Ovary (tissue), 9 donors: Measurements from ENCODE around the gene MAP2K7. TPM values are rescaled to one million over a fixed set of nuclear protein-coding genes. Genes with fewer than 3 reads are reported as not detected.
A peak's percentile ranks its signal among the peaks of the same experiment; 100 is the strongest.

ENCODE experiments used
- DNase-seq, 5 donors: peaks; one replicate each; pipeline ENCODE4 v3.0.0-alpha.2; 2019 to 2020
- H3K27ac ChIP-seq, 2 donors: fragments of 200-600 bp; one replicate each; pipeline versions ENCODE4 v1.5.1 to v1.8.0; 2019 to 2022
- H3K27me3 ChIP-seq: fragments of 200-600 bp; one replicate; pipeline ENCODE4 v1.8.0; 2022
- H3K36me3 ChIP-seq: fragments of 200-600 bp; sonication (generic); one replicate; pipeline ENCODE4 v1.5.1; 2019
- H3K4me1 ChIP-seq: one replicate; pipeline ENCODE4 v1.8.1; 2013; ENCODE audit warnings: mild to moderate bottlenecking, moderate library complexity; ENCODE audit not compliant: insufficient read depth
- H3K4me3 ChIP-seq: fragments of 200-600 bp; sonication (generic); one replicate; pipeline ENCODE4 v1.5.1; 2017
- H3K9me3 ChIP-seq, 2 donors: fragments of 200-600 bp in 1 of 2; sonication (generic) in 1 of 2; one replicate each; pipeline versions ENCODE4 v1.5.1 to v1.8.1; 2013 to 2019; ENCODE audit warnings: mild to moderate bottlenecking in 1 of 2, moderate library complexity in 1 of 2
- CTCF ChIP-seq, 3 donors: fragments of 450-650 bp in 2 of 3; fragments of 200-600 bp in 1 of 3; IDR thresholded peaks; one replicate each; pipeline versions ENCODE4 v1.5.1 to v1.8.0; 2016 to 2022; ENCODE audit warnings: antibody characterized with exemption in 3 of 3, mild to moderate bottlenecking in 1 of 3
- EP300 ChIP-seq: sonication (generic); formaldehyde crosslinking; IDR thresholded peaks from one replicate; pipeline ENCODE4 v1.6.1; 2017; ENCODE audit warnings: antibody characterized with exemption
- POLR2A ChIP-seq: fragments of 450-650 bp; IDR thresholded peaks from one replicate; pipeline ENCODE4 v1.6.1; 2017; ENCODE audit warnings: antibody characterized with exemption, mild to moderate bottlenecking, moderate library complexity
- WGBS, 3 donors: extraction: QIAGEN DNeasy Blood & Tissue Kit in 1 of 3; methylation state at CpG; one replicate each; pipeline versions ENCODE4 v1.1.5 to v1.1.7; 2013 to 2017; 5-methylcytosine and 5-hydroxymethylcytosine counted together
- intact Hi-C, 4 donors: fragments of 100-400 bp; cut with DNase I; formaldehyde crosslinking; loops; one replicate each; pipeline versions ENCODE4 v1.11.0 to v1.15.1; 2022 to 2023
- polyA plus RNA-seq, 2 donors: library from polyadenylated mRNA; stranded (reverse); fragments of 200-250 nt in 1 of 2; fragments of 350-450 nt in 1 of 2; fragmentation: Illumina TruSeq in 1 of 2; extraction: RNeasy Lipid Tissue Mini Kit (QIAGEN cat#74804) in 1 of 2; gene quantifications; one replicate each; pipeline ENCODE4 v1.2.3, GENCODE V29; 2013 to 2014
- total RNA-seq, 7 donors: library from RNA; depleted of rRNA in 2 of 7; stranded (reverse); fragments of >200 nt in 2 of 7; fragmentation: NEBNext Ultra II Directional in 3 of 7; extraction: Animal tissue kit (Norgen Biotek cat#: 25700) in 3 of 7; gene quantifications; one replicate each; pipeline versions ENCODE4 v1.1.0 to v1.2.4, GENCODE V29; 2016 to 2023
- donor health status: DM: no; HTN: no; CAD: no; lungs with moderate emphysema.
- donor health status: DM: no; HTN: no; CAD: no.
- donor health status: Bipolar disorder and iron deficiency.
- donor health status: DM: yes; HTN: yes; CAD: no.
- donor health status: DM: no; HTN: no; CAD: no.
- donor health status: DM: yes; HTN: yes; CAD: no.

Gene MAP2K7
- total and polyA plus RNA-seq, 9 donors: 6.3 to 35.5 (median 26.3) TPM

GRCh38 chr19:7918615-7919421, 15.1 kb downstream of the MAP2K7 start:
- WGBS, 3 donors: 44 to 64% (median 47%) methylated on average over 42 of the region's 42 CpGs
- Histone ChIP-seq H3K4me1 (peaks cover 21% of the 10 kb centered on the region), H3K27me3 (peaks cover 6% of the 10 kb centered on the region), H3K36me3 (no peaks in the 10 kb centered on the region), H3K4me3 (no peak overlapping the region), H3K9me3 (no peaks in the 10 kb centered on the region), H3K27ac (no peak overlapping the region)
- intact Hi-C loops: no loop called here
- TF ChIP-seq CTCF (IDR thresholded peaks at IDR 0.05) (no peak), POLR2A (no peak), EP300 (no peak)
- DNase-seq: peak in 3 of 5 donors; percentile 53 to 56 (median 56)

- peaks cover 25% of the 10 kb centered on the region for H3K4me1 ChIP-seq
- H3K36me3 ChIP-seq: no peaks in the 10 kb centered on the region
- intact Hi-C loops: no loop called here
- peak within 1 kb of the TSS in 1 of 2 donors; percentile 78 for H3K27ac ChIP-seq
- DNase-seq: peak; percentile 96 to 99 (median 97)
- H3K9me3 ChIP-seq: no peaks in the 10 kb centered on the region
- H3K27me3 ChIP-seq: peaks cover 6% of the 10 kb centered on the region
- TF ChIP-seq EP300: peak; percentile 35
- TF ChIP-seq CTCF (IDR thresholded peaks at IDR 0.05): peak in 1 of 3 donors; percentile 41
- peak; percentile 50 for TF ChIP-seq POLR2A
- H3K4me3 ChIP-seq: peak within 1 kb of the TSS; percentile 96
- 11 to 16% (median 11%) methylated on average over 51 to 62 of the region's 62 CpGs for WGBS, 3 donors
These were observed 16.2 kb downstream of the MAP2K7 start, which contains the start of gene SNAPC2 for GRCh38 chr19:7919610-7920518. Gene SNAPC2, plus strand, starts transcription at chr19:7920338. Its CDS starts 29 bp downstream, at chr19:7920367.

- Histone ChIP-seq H3K9me3 (no peaks in the 10 kb centered on the region), H3K27ac (peak overlapping the region in 1 of 2 donors; percentile 78), H3K4me3 (peak overlapping the region; percentile 96), H3K27me3 (peaks cover 3% of the 10 kb centered on the region), H3K4me1 (peaks cover 28% of the 10 kb centered on the region), H3K36me3 (no peaks in the 10 kb centered on the region)
- peak; percentile 99 to 100 (median 100) for DNase-seq
- intact Hi-C loops: no loop called here
- WGBS, 3 donors: 1 to 3% (median 2%) methylated on average over 50 to 62 of the region's 62 CpGs
- no peak for TF ChIP-seq POLR2A
- TF ChIP-seq CTCF (IDR thresholded peaks at IDR 0.05): no peak
- no peak for TF ChIP-seq EP300
These were observed 17.0 kb downstream of the MAP2K7 start for GRCh38 chr19:7920519-7921301.
